HCT116 (cell line): ENCODE results near the gene PHB1. TPM values are rescaled to one million over a fixed set of nuclear protein-coding genes. Genes with fewer than 3 reads are reported as not detected.

Source experiments
- ATAC-seq: fragments of 200-7000 bp; cut with Tn5 transposase; 2 replicates; pipeline ENCODE4 v1.9.1; 2020; ENCODE audit warnings: mild to moderate bottlenecking, moderate library complexity
- BruUV-seq: library from RNA; stranded (reverse); fragments of 400-500 nt; replicated peaks from 2 replicates; lab custom pipeline; 2021; lab: Mats Ljungman, UMichigan
- CTCF ChIA-PET: fragments of 300-600 bp; sonication (Branson Sonifier 250); formaldehyde crosslinking; loops from one replicate; lab custom pipeline; 2021; ENCODE audit warnings: antibody characterized with exemption; lab: Charles Lee
- POLR2A ChIA-PET: fragments of 300-600, 350-600 bp; sonication (Branson Sonifier 250); formaldehyde crosslinking; loops from one replicate; lab custom pipeline; 2021; ENCODE audit warnings: antibody characterized with exemption; lab: Charles Lee
- RAD21 ChIA-PET, 2 experiments: fragments of 300-600 bp; sonication (Branson Sonifier 250); formaldehyde crosslinking; loops; one replicate each; lab custom pipeline; 2023; ENCODE audit warnings: low total read pairs in 2 of 2; ENCODE audit not compliant: uncharacterized antibody in 2 of 2, unreplicated experiment in 2 of 2, low non-redundant PET in 1 of 2; lab: Charles Lee
- DNase-seq: peaks from one replicate; pipeline ENCODE4 v3.0.0-alpha.2; 2010; ENCODE audit warnings: low read depth, low spot score
- H2AFZ ChIP-seq: fragments of 200-600 bp; shearing (Covaris generic), sonication (generic); 2 replicates; pipeline ENCODE4 v1.6.1; 2017; ENCODE audit warnings: low read depth, mixed run types, mixed read lengths, antibody characterized with exemption, low read length; ENCODE audit not compliant: poor library complexity, severe bottlenecking
- H3K27ac ChIP-seq: 2 replicates; pipeline ENCODE4 v1.5.1; 2012; ENCODE audit warnings: low read depth, low read length
- H3K27me3 ChIP-seq: fragments of 200-600 bp; sonication (generic); 2 replicates; pipeline ENCODE4 v1.6.1; 2016; ENCODE audit warnings: mixed run types, low read length, mixed read lengths; ENCODE audit not compliant: insufficient read depth
- H3K36me3 ChIP-seq, 2 experiments: fragments of 200-500 bp in 1 of 2; fragments of 200-600 bp in 1 of 2; sonication (Bioruptor generic) in 1 of 2; sonication (generic) in 1 of 2; 2 replicates each; pipeline versions ENCODE4 v1.5.1 to v1.6.1; 2014 to 2016; ENCODE audit warnings: low read length in 2 of 2, inconsistent platforms in 1 of 2, mixed read lengths in 1 of 2, mixed run types in 1 of 2; ENCODE audit not compliant: insufficient read depth in 2 of 2, control insufficient read depth in 1 of 2
- H3K4me1 ChIP-seq, 2 experiments: fragments of 200-600 bp in 1 of 2; sonication (generic) in 1 of 2; 2 replicates each; pipeline versions ENCODE4 v1.5.1 to v1.6.1; 2012 to 2017; ENCODE audit warnings: low read length in 2 of 2, inconsistent platforms in 1 of 2, mild to moderate bottlenecking in 1 of 2, mixed read lengths in 1 of 2, mixed run types in 1 of 2, moderate library complexity in 1 of 2; ENCODE audit not compliant: insufficient read depth in 2 of 2, control insufficient read depth in 1 of 2
- H3K4me2 ChIP-seq: fragments of 200-600 bp; sonication (generic); 2 replicates; pipeline ENCODE4 v1.6.1; 2017; ENCODE audit warnings: mixed run types, low read length, mixed read lengths
- H3K4me3 ChIP-seq, 2 experiments: fragments of 200-600 bp in 1 of 2; sonication (generic) in 1 of 2; replicated peaks in 1 of 2; 2 replicates each; pipeline ENCODE4 v1.5.1; 2011 to 2016; ENCODE audit warnings: low read length in 2 of 2, control low read depth in 1 of 2, low read depth in 1 of 2, mild to moderate bottlenecking in 1 of 2, mixed read lengths in 1 of 2, mixed run types in 1 of 2
- H3K79me2 ChIP-seq: fragments of 200-600 bp; sonication (generic); 2 replicates; pipeline ENCODE4 v1.6.1; 2017; ENCODE audit warnings: mild to moderate bottlenecking, mixed run types, low read length, moderate library complexity, mixed read lengths; ENCODE audit not compliant: insufficient read depth
- H3K9ac ChIP-seq: fragments of 200-600 bp; sonication (generic); 2 replicates; pipeline ENCODE4 v1.6.1; 2016; ENCODE audit warnings: low read length, mixed read lengths
- H3K9me2 ChIP-seq: fragments of 200-600 bp; sonication (generic), shearing (Covaris generic); 2 replicates; pipeline ENCODE4 v1.6.1; 2017; ENCODE audit warnings: mixed run types, mild to moderate bottlenecking, moderate library complexity; ENCODE audit not compliant: insufficient read depth
- H3K9me3 ChIP-seq, 2 experiments: fragments of 200-500 bp in 1 of 2; fragments of 200-600 bp in 1 of 2; sonication (Bioruptor generic) in 1 of 2; sonication (generic) in 1 of 2; 2 replicates each; pipeline ENCODE4 v1.6.1; 2014 to 2017; ENCODE audit warnings: low read length in 2 of 2, mixed read lengths in 2 of 2, inconsistent platforms in 1 of 2, low read depth in 1 of 2, mild to moderate bottlenecking in 1 of 2, mixed run types in 1 of 2, moderate library complexity in 1 of 2; ENCODE audit not compliant: control insufficient read depth in 1 of 2, insufficient read depth in 1 of 2
- H4K20me1 ChIP-seq: fragments of 200-600 bp; sonication (generic), shearing (Covaris generic); 2 replicates; pipeline ENCODE4 v1.6.1; 2017; ENCODE audit warnings: mixed run types, mild to moderate bottlenecking, moderate library complexity; ENCODE audit not compliant: insufficient read depth
- CBX3 ChIP-seq: IDR thresholded peaks from 2 replicates; pipeline ENCODE4 v1.6.1; 2012; ENCODE audit warnings: low read depth
- ELF1 ChIP-seq: IDR thresholded peaks from 2 replicates; pipeline ENCODE4 v1.6.1; 2012; ENCODE audit warnings: low read depth, borderline replicate concordance
- FOSL1 ChIP-seq: IDR thresholded peaks from 2 replicates; pipeline ENCODE4 v1.6.1; 2012; ENCODE audit warnings: low read depth
- MAX ChIP-seq: IDR thresholded peaks from 2 replicates; pipeline ENCODE4 v1.6.1; 2012
- POLR2A ChIP-seq: IDR thresholded peaks from 2 replicates; pipeline ENCODE4 v1.7.0; 2011; ENCODE audit warnings: borderline replicate concordance; ENCODE audit not compliant: insufficient read depth, insufficient read length; ENCODE audit errors: extremely low read depth
- POLR2AphosphoS5 ChIP-seq: IDR thresholded peaks from 2 replicates; pipeline ENCODE4 v1.6.1; 2011; ENCODE audit warnings: mild to moderate bottlenecking, low read depth, low read length, moderate library complexity
- RAD21 ChIP-seq: IDR thresholded peaks from 2 replicates; pipeline ENCODE4 v1.6.1; 2012; ENCODE audit warnings: low read depth, mild to moderate bottlenecking
- SIN3A ChIP-seq: IDR thresholded peaks from 2 replicates; pipeline ENCODE4 v1.6.1; 2012; ENCODE audit warnings: low read depth
- SP1 ChIP-seq: IDR thresholded peaks from 2 replicates; pipeline ENCODE4 v1.6.1; 2012; ENCODE audit warnings: low read depth
- SRF ChIP-seq: IDR thresholded peaks from 2 replicates; pipeline ENCODE4 v1.6.1; 2012; ENCODE audit warnings: low read depth
- TCF7L2 ChIP-seq: IDR thresholded peaks from 2 replicates; pipeline ENCODE4 v1.7.0; 2011; ENCODE audit warnings: borderline replicate concordance, inconsistent platforms; ENCODE audit not compliant: insufficient read depth, insufficient read length; ENCODE audit errors: extremely low read depth
- intact Hi-C: fragments of 100-400 bp; cut with micrococcal nuclease; formaldehyde crosslinking; loops from 2 replicates; pipeline ENCODE4 v1.10.0; 2022
- total RNA-seq: library from RNA; stranded (reverse); gene quantifications from one replicate; pipeline ENCODE4 v1.2.1, GENCODE V29; 2021; ENCODE audit not compliant: unreplicated experiment

Gene PHB1
- total RNA-seq, 1 experiment from 2014 or later, result 534 TPM

- Histone ChIP-seq H3K9ac (no peak overlapping the region), H3K9me2 (no peaks in the 10 kb centered on the region), H3K4me3 (no peak overlapping the region), H4K20me1 (no peaks in the 10 kb centered on the region), H3K4me2 (no peak overlapping the region)
- ChIA-PET RAD21 (no interaction called here), POLR2A (no interaction called here)
- DNase-seq, result no peak
- no peak for TF ChIP-seq FOSL1
- TF ChIP-seq ELF1, result no peak
- TF ChIP-seq SRF, result no peak
- no peak for TF ChIP-seq SP1
- TF ChIP-seq POLR2AphosphoS5, result no peak
- TF ChIP-seq TCF7L2, result no peak
- TF ChIP-seq SIN3A, result no peak
- no peak for TF ChIP-seq CBX3
- no peak for TF ChIP-seq RAD21
- TF ChIP-seq, all 23 proteins: peak for 0
- no TSS peak for BruUV-seq
- Histone ChIP-seq H3K36me3 (no peaks in the 10 kb centered on the region), H3K27me3 (peaks cover 23% of the 10 kb centered on the region; the same call in 1 of the 2 replicates), H3K9me3 (no peaks in the 10 kb centered on the region), H2AFZ (no peak overlapping the region), H3K79me2 (no peaks in the 10 kb centered on the region), H3K4me1 (no peaks in the 10 kb centered on the region), H3K27ac (no peak overlapping the region)
- intact Hi-C loops, result no loop called here
- no peak for ATAC-seq
- CTCF ChIA-PET, result no interaction called here
Observed at GRCh38 chr17:49441578-49441977, 26.9 kb upstream of the PHB1 start.

- Histone ChIP-seq H3K4me1 (no peaks in the 10 kb centered on the region), H4K20me1 (no peaks in the 10 kb centered on the region), H3K27me3 (peaks cover 19% of the 10 kb centered on the region; the same call in 1 of the 2 replicates), H3K9me2 (no peaks in the 10 kb centered on the region), H3K27ac (no peak overlapping the region), H3K36me3 (no peaks in the 10 kb centered on the region), H3K4me2 (no peak overlapping the region), H3K9me3 (no peaks in the 10 kb centered on the region), H2AFZ (no peak overlapping the region), H3K4me3 (no peak overlapping the region), H3K9ac (no peak overlapping the region), H3K79me2 (no peaks in the 10 kb centered on the region)
- ChIA-PET RAD21 (no interaction called here), CTCF (no interaction called here), POLR2A (no interaction called here)
- intact Hi-C loops, result no loop called here
- ATAC-seq (no peak), DNase-seq (no peak)
- no TSS peak for BruUV-seq
- TF ChIP-seq SIN3A, result no peak
- no peak for TF ChIP-seq MAX
- TF ChIP-seq RAD21, result no peak
- no peak for TF ChIP-seq TCF7L2
- TF ChIP-seq POLR2A, result no peak
Observed at GRCh38 chr17:49440581-49440980, 25.9 kb upstream of the PHB1 start.
